SK-N-MC (cell line): ENCODE measurements around the gene HERPUD2.

ENCODE experiments used
- EZH2 ChIP-seq: fragments of 200-600 bp; sonication (generic); IDR thresholded peaks from one replicate; pipeline ENCODE4 v1.6.1; 2017; ENCODE audit warnings: antibody characterized with exemption
- POLR2AphosphoS5 ChIP-seq: IDR thresholded peaks from 2 replicates; pipeline ENCODE4 v1.6.1; 2012; ENCODE audit warnings: mild to moderate bottlenecking, low read depth, low read length, borderline replicate concordance

DNA sequence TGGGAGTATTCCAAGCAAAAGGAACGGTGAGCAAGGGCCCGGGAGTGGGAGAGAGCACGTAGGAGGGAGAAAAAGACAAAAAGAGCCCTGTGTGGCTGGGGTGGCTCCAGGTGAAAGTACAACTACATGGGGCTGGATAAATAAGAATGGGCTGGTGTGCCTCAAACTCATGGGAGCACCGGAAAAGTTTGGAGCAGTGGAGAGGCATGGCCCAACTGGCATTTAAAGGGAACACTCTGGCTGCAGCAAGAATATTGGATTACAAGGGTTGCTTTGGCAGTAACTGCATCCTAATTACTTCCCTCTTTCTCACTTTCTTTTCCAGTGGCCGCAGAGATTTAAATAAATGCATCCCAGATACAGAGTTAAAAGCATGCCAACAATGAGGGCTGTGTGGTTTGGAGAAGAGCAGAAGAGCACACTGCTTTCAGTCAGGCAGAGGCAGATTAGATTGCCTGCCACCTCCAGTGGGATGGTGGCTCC is 39.1 kb upstream of the HERPUD2 start:
- TF ChIP-seq EZH2 (no peak), POLR2AphosphoS5 (no peak)
